Kidney capillary endothelial cell (primary cell): ENCODE measurements around the gene HEBP1.

Experiments
- DNase-seq: peaks from one replicate; pipeline ENCODE4 v3.0.0-alpha.2; 2018; ENCODE audit warnings: low spot score

HEBP1 gene

GRCh38 chr12:12951504-12951903, 48.6 kb downstream of the HEBP1 start:
- DNase-seq: no peak

- no peak for DNase-seq
These were observed 52.2 kb downstream of the HEBP1 start for GRCh38 chr12:12947902-12948301.

- DNase-seq: no peak
These were observed 53.2 kb downstream of the HEBP1 start for GRCh38 chr12:12946686-12947355.

GRCh38 chr12:12945591-12945990, 54.5 kb downstream of the HEBP1 start:
- DNase-seq: no peak

GRCh38 chr12:12943586-12944260, 56.3 kb downstream of the HEBP1 start:
- no peak for DNase-seq

- no peak for DNase-seq
These were observed 58.4 kb downstream of the HEBP1 start for GRCh38 chr12:12941450-12942350.

- no peak for DNase-seq
These were observed 60.2 kb downstream of the HEBP1 start for GRCh38 chr12:12939888-12940287.

GRCh38 chr12:12938541-12938940, 61.5 kb downstream of the HEBP1 start:
- no peak for DNase-seq

GRCh38 chr12:12936983-12937491, 63.0 kb downstream of the HEBP1 start:
- DNase-seq: no peak

- DNase-seq: no peak
These were observed 65.5 kb downstream of the HEBP1 start for GRCh38 chr12:12934556-12934955.

- no peak for DNase-seq
These were observed 66.3 kb downstream of the HEBP1 start for GRCh38 chr12:12933742-12934141.

- DNase-seq: no peak
These were observed 69.3 kb downstream of the HEBP1 start for GRCh38 chr12:12930633-12931219.

GRCh38 chr12:12929696-12930095, 70.4 kb downstream of the HEBP1 start:
- DNase-seq: no peak

GRCh38 chr12:12927211-12928079, 72.6 kb downstream of the HEBP1 start:
- no peak for DNase-seq

- no peak for DNase-seq
These were observed 73.4 kb downstream of the HEBP1 start for GRCh38 chr12:12926571-12927071.

- no peak for DNase-seq
These were observed 74.7 kb downstream of the HEBP1 start for GRCh38 chr12:12925388-12925787.
